NCI-H2029 (cell line): ENCODE measurements around the gene NEB.
"Not testable (repeated sequence)": the region's sequence is repeated elsewhere in the genome, so short reads cannot be mapped to it uniquely, and the experiment has no call there.

Source experiments
- DNase-seq: peaks from one replicate; lab custom pipeline; 2025; lab: John Stamatoyannopoulos, UW

Gene NEB

GRCh38 chr2:151704480-151704961 lies 29.8 kb downstream of the NEB start:
- not testable (repeated sequence) for DNase-seq

- DNase-seq: not testable (repeated sequence)
Measured at GRCh38 chr2:151698134-151698533, 36.1 kb downstream of the NEB start.

GRCh38 chr2:151695778-151696177 lies 38.5 kb downstream of the NEB start:
- no peak for DNase-seq

- DNase-seq: no peak
Measured at GRCh38 chr2:151691631-151692030, 42.6 kb downstream of the NEB start.

- no peak for DNase-seq
Measured at GRCh38 chr2:151688719-151689118, 45.6 kb downstream of the NEB start.

- DNase-seq: no peak
Measured at GRCh38 chr2:151682459-151683003, 51.7 kb downstream of the NEB start.

- DNase-seq: no peak
Measured at GRCh38 chr2:151681051-151681450, 53.2 kb downstream of the NEB start.

- no peak for DNase-seq
Measured at GRCh38 chr2:151679994-151680393, 54.3 kb downstream of the NEB start.

GRCh38 chr2:151678849-151679248 lies 55.4 kb downstream of the NEB start:
- no peak for DNase-seq

GRCh38 chr2:151673016-151673415 lies 61.3 kb downstream of the NEB start:
- DNase-seq: no peak

GRCh38 chr2:151672277-151672676 lies 62.0 kb downstream of the NEB start:
- no peak for DNase-seq

- no peak for DNase-seq
Measured at GRCh38 chr2:151670846-151671597, 63.3 kb downstream of the NEB start.

- no peak for DNase-seq
Measured at GRCh38 chr2:151670346-151670745, 63.9 kb downstream of the NEB start.

GRCh38 chr2:151669585-151670081 lies 64.6 kb downstream of the NEB start:
- no peak for DNase-seq

GRCh38 chr2:151668737-151669136 lies 65.5 kb downstream of the NEB start:
- DNase-seq: no peak

GRCh38 chr2:151665959-151666358 lies 68.3 kb downstream of the NEB start:
- DNase-seq: no peak

GRCh38 chr2:151664520-151664919 lies 69.8 kb downstream of the NEB start:
- no peak for DNase-seq

GRCh38 chr2:151661625-151662024 lies 72.7 kb downstream of the NEB start:
- DNase-seq: no peak

GRCh38 chr2:151658081-151658480 lies 76.2 kb downstream of the NEB start:
- DNase-seq: no peak

GRCh38 chr2:151657667-151658076 lies 76.6 kb downstream of the NEB start:
- DNase-seq: no peak

- no peak for DNase-seq
Measured at GRCh38 chr2:151655663-151656398, 78.4 kb downstream of the NEB start.

- no peak for DNase-seq
Measured at GRCh38 chr2:151654891-151655290, 79.4 kb downstream of the NEB start.

GRCh38 chr2:151654085-151654484 lies 80.2 kb downstream of the NEB start:
- no peak for DNase-seq
